HG03280 (cell line): ENCODE data around the gene MCM7.

Experiments used
- ATAC-seq: cut with Tn5 transposase; IDR thresholded peaks from one replicate; pipeline ENCODE4 v1.9.1; 2021; ENCODE audit warnings: mild to moderate bottlenecking, moderate library complexity; ENCODE audit not compliant: unreplicated experiment

MCM7 gene

GRCh38 chr7:100098913-100099312, 2.3 kb downstream of the MCM7 start:
- no peak for ATAC-seq

GRCh38 chr7:100095704-100096103, 5.5 kb downstream of the MCM7 start:
- no peak for ATAC-seq

GRCh38 chr7:100095289-100095688, 5.9 kb downstream of the MCM7 start:
- no peak for ATAC-seq

- no peak for ATAC-seq
Measured at GRCh38 chr7:100093925-100094486, 7.2 kb downstream of the MCM7 start.

GRCh38 chr7:100093498-100093897, 7.7 kb downstream of the MCM7 start:
- no peak for ATAC-seq

- ATAC-seq = no peak
Measured at GRCh38 chr7:100093054-100093453, 8.1 kb downstream of the MCM7 start.

- ATAC-seq = no peak
Measured at GRCh38 chr7:100091411-100092181, 9.6 kb downstream of the MCM7 start.

- no peak for ATAC-seq
Measured at GRCh38 chr7:100090527-100091410, 10.4 kb downstream of the MCM7 start.

GRCh38 chr7:100089458-100090196, 11.6 kb downstream of the MCM7 start:
- no peak for ATAC-seq

- peak; percentile 64 for ATAC-seq
Measured at GRCh38 chr7:100088621-100089457, 12.4 kb downstream of the MCM7 start, which contains the start of gene COPS6. TSS of gene COPS6 (plus strand) at chr7:100088969. CDS start at chr7:100088991, 22 bp downstream.

- no peak for ATAC-seq
Measured at GRCh38 chr7:100088095-100088620, 13.0 kb downstream of the MCM7 start.

- no peak for ATAC-seq
Measured at GRCh38 chr7:100087055-100087750, 14.0 kb downstream of the MCM7 start.

GRCh38 chr7:100085515-100085914, 15.7 kb downstream of the MCM7 start:
- no peak for ATAC-seq

GRCh38 chr7:100082978-100083377, 18.2 kb downstream of the MCM7 start:
- ATAC-seq = no peak

GRCh38 chr7:100081535-100082102, 19.6 kb downstream of the MCM7 start, which contains the start of gene ZNF3:
TSS of gene ZNF3 (minus strand) at chr7:100081723. CDS start at chr7:100077357, 4,366 bp downstream.
- ATAC-seq = peak; percentile 85

GRCh38 chr7:100080907-100081534, 20.2 kb downstream of the MCM7 start:
- no peak for ATAC-seq

GRCh38 chr7:100079024-100079560, 22.1 kb downstream of the MCM7 start:
- no peak for ATAC-seq

- no peak for ATAC-seq
Measured at GRCh38 chr7:100077205-100077604, 24.0 kb downstream of the MCM7 start.
